ENCODE results near the gene ACTRT2.

The ACTRT2 gene

GRCh38 chr1:2979191-2980072 is 41.8 kb upstream of the ACTRT2 start:
- H3K4me3 ChIP-seq (ENCODE audit: low read length): no peak overlapping the region
- H3K9me3 ChIP-seq (replicated peaks; ENCODE audit: low read length): no peaks in the 10 kb centered on the region
- H3K4me1 ChIP-seq (ENCODE audit: control insufficient read depth, insufficient read depth, low read length): no peaks in the 10 kb centered on the region
- H3K36me3 ChIP-seq (ENCODE audit: insufficient read depth, low read length): no peaks in the 10 kb centered on the region
- no peak overlapping the region for H3K4me2 ChIP-seq (ENCODE audit: low read length)
- H3K9ac ChIP-seq (ENCODE audit: low read depth, low read length): no peak overlapping the region
- no peaks in the 10 kb centered on the region for H3K27me3 ChIP-seq (ENCODE audit: control insufficient read depth, insufficient read depth, low read length)

GRCh38 chr1:2980073-2980791 is 41.0 kb upstream of the ACTRT2 start:
- no peaks in the 10 kb centered on the region for H3K4me1 ChIP-seq (ENCODE audit: control insufficient read depth, insufficient read depth, low read length)
- H3K9me3 ChIP-seq (replicated peaks; ENCODE audit: low read length): no peaks in the 10 kb centered on the region
- H3K27me3 ChIP-seq (ENCODE audit: control insufficient read depth, insufficient read depth, low read length): no peaks in the 10 kb centered on the region
- no peak overlapping the region for H3K4me2 ChIP-seq (ENCODE audit: low read length)
- H3K9ac ChIP-seq (ENCODE audit: low read depth, low read length): no peak overlapping the region
- no peaks in the 10 kb centered on the region for H3K36me3 ChIP-seq (ENCODE audit: insufficient read depth, low read length)
- no peak overlapping the region for H3K4me3 ChIP-seq (ENCODE audit: low read length)

GRCh38 chr1:2980849-2981248 is 40.4 kb upstream of the ACTRT2 start:
- no peak overlapping the region for H3K4me3 ChIP-seq (ENCODE audit: low read length)
- no peak overlapping the region for H3K4me2 ChIP-seq (ENCODE audit: low read length)
- no peaks in the 10 kb centered on the region for H3K27me3 ChIP-seq (ENCODE audit: control insufficient read depth, insufficient read depth, low read length)
- H3K36me3 ChIP-seq (ENCODE audit: insufficient read depth, low read length): no peaks in the 10 kb centered on the region
- H3K9me3 ChIP-seq (replicated peaks; ENCODE audit: low read length): no peaks in the 10 kb centered on the region
- H3K9ac ChIP-seq (ENCODE audit: low read depth, low read length): no peak overlapping the region
- no peaks in the 10 kb centered on the region for H3K4me1 ChIP-seq (ENCODE audit: control insufficient read depth, insufficient read depth, low read length)

GRCh38 chr1:2981388-2981787 is 39.9 kb upstream of the ACTRT2 start:
- Histone ChIP-seq H3K27me3 (ENCODE audit: control insufficient read depth, insufficient read depth, low read length) (no peaks in the 10 kb centered on the region), H3K4me1 (ENCODE audit: control insufficient read depth, insufficient read depth, low read length) (no peaks in the 10 kb centered on the region), H3K9me3 (replicated peaks; ENCODE audit: low read length) (no peaks in the 10 kb centered on the region), H3K4me3 (ENCODE audit: low read length) (no peak overlapping the region), H3K9ac (ENCODE audit: low read depth, low read length) (no peak overlapping the region), H3K4me2 (ENCODE audit: low read length) (no peak overlapping the region), H3K36me3 (ENCODE audit: insufficient read depth, low read length) (no peaks in the 10 kb centered on the region)

- no peaks in the 10 kb centered on the region for H3K4me1 ChIP-seq (ENCODE audit: control insufficient read depth, insufficient read depth, low read length)
- H3K9me3 ChIP-seq (replicated peaks; ENCODE audit: low read length): peaks cover 6% of the 10 kb centered on the region
- no peak overlapping the region for H3K4me3 ChIP-seq (ENCODE audit: low read length)
- H3K9ac ChIP-seq (ENCODE audit: low read depth, low read length): no peak overlapping the region
- H3K36me3 ChIP-seq (ENCODE audit: insufficient read depth, low read length): no peaks in the 10 kb centered on the region
- H3K4me2 ChIP-seq (ENCODE audit: low read length): no peak overlapping the region
- H3K27me3 ChIP-seq (ENCODE audit: control insufficient read depth, insufficient read depth, low read length): no peaks in the 10 kb centered on the region
Measured at GRCh38 chr1:2981981-2982614, 39.2 kb upstream of the ACTRT2 start.

GRCh38 chr1:2982615-2983318 is 38.5 kb upstream of the ACTRT2 start:
- H3K4me1 ChIP-seq (ENCODE audit: control insufficient read depth, insufficient read depth, low read length): no peaks in the 10 kb centered on the region
- H3K27me3 ChIP-seq (ENCODE audit: control insufficient read depth, insufficient read depth, low read length): no peaks in the 10 kb centered on the region
- H3K36me3 ChIP-seq (ENCODE audit: insufficient read depth, low read length): no peaks in the 10 kb centered on the region
- no peak overlapping the region for H3K9ac ChIP-seq (ENCODE audit: low read depth, low read length)
- H3K4me3 ChIP-seq (ENCODE audit: low read length): no peak overlapping the region
- H3K4me2 ChIP-seq (ENCODE audit: low read length): no peak overlapping the region
- peaks cover 9% of the 10 kb centered on the region for H3K9me3 ChIP-seq (replicated peaks; ENCODE audit: low read length)

- H3K4me1 ChIP-seq (ENCODE audit: control insufficient read depth, insufficient read depth, low read length): no peaks in the 10 kb centered on the region
- no peak overlapping the region for H3K4me3 ChIP-seq (ENCODE audit: low read length)
- no peak overlapping the region for H3K4me2 ChIP-seq (ENCODE audit: low read length)
- no peaks in the 10 kb centered on the region for H3K36me3 ChIP-seq (ENCODE audit: insufficient read depth, low read length)
- peaks cover 9% of the 10 kb centered on the region for H3K9me3 ChIP-seq (replicated peaks; ENCODE audit: low read length)
- no peak overlapping the region for H3K9ac ChIP-seq (ENCODE audit: low read depth, low read length)
- H3K27me3 ChIP-seq (ENCODE audit: control insufficient read depth, insufficient read depth, low read length): no peaks in the 10 kb centered on the region
Measured at GRCh38 chr1:2983319-2983705, 38.0 kb upstream of the ACTRT2 start.

GRCh38 chr1:2983706-2984398 is 37.4 kb upstream of the ACTRT2 start:
- H3K4me2 ChIP-seq (ENCODE audit: low read length): no peak overlapping the region
- H3K4me1 ChIP-seq (ENCODE audit: control insufficient read depth, insufficient read depth, low read length): no peaks in the 10 kb centered on the region
- H3K9ac ChIP-seq (ENCODE audit: low read depth, low read length): no peak overlapping the region
- no peaks in the 10 kb centered on the region for H3K27me3 ChIP-seq (ENCODE audit: control insufficient read depth, insufficient read depth, low read length)
- H3K9me3 ChIP-seq (replicated peaks; ENCODE audit: low read length): peaks cover 9% of the 10 kb centered on the region
- H3K36me3 ChIP-seq (ENCODE audit: insufficient read depth, low read length): no peaks in the 10 kb centered on the region
- no peak overlapping the region for H3K4me3 ChIP-seq (ENCODE audit: low read length)

- Histone ChIP-seq H3K4me2 (ENCODE audit: low read length) (no peak overlapping the region), H3K27me3 (ENCODE audit: control insufficient read depth, insufficient read depth, low read length) (no peaks in the 10 kb centered on the region), H3K9me3 (replicated peaks; ENCODE audit: low read length) (peaks cover 9% of the 10 kb centered on the region)
Measured at GRCh38 chr1:2984399-2985061, 36.7 kb upstream of the ACTRT2 start.

GRCh38 chr1:2985067-2985561 is 36.2 kb upstream of the ACTRT2 start:
- no peak overlapping the region for H3K9ac ChIP-seq (ENCODE audit: low read depth, low read length)
- no peak overlapping the region for H3K4me2 ChIP-seq (ENCODE audit: low read length)
- no peaks in the 10 kb centered on the region for H3K36me3 ChIP-seq (ENCODE audit: insufficient read depth, low read length)
- no peaks in the 10 kb centered on the region for H3K27me3 ChIP-seq (ENCODE audit: control insufficient read depth, insufficient read depth, low read length)
- H3K9me3 ChIP-seq (replicated peaks; ENCODE audit: low read length): peaks cover 9% of the 10 kb centered on the region
- H3K4me1 ChIP-seq (ENCODE audit: control insufficient read depth, insufficient read depth, low read length): no peaks in the 10 kb centered on the region
- H3K4me3 ChIP-seq (ENCODE audit: low read length): no peak overlapping the region

More at GRCh38 chr1:2984399-2985061, 36.7 kb upstream of the ACTRT2 start:
- H3K4me1 ChIP-seq (ENCODE audit: control insufficient read depth, insufficient read depth, low read length): no peaks in the 10 kb centered on the region
- no peaks in the 10 kb centered on the region for H3K36me3 ChIP-seq (ENCODE audit: insufficient read depth, low read length)
- H3K9ac ChIP-seq (ENCODE audit: low read depth, low read length): no peak overlapping the region
- H3K4me3 ChIP-seq (ENCODE audit: low read length): no peak overlapping the region

Data from skeletal muscle satellite cell (primary cell).